AG10803 (cell line): ENCODE data around the gene ITGBL1.

Experiments
- DNase-seq: peaks from one replicate; pipeline ENCODE4 v3.0.0; 2010; ENCODE audit warnings: low read depth
- H3K4me3 ChIP-seq: 2 replicates; pipeline ENCODE4 v1.5.1; 2011; ENCODE audit warnings: mild to moderate bottlenecking, low read length, control low read depth
- CTCF ChIP-seq: conservative IDR thresholded peaks from 2 replicates; pipeline ENCODE4 v1.5.1; 2011; ENCODE audit warnings: mild to moderate bottlenecking, low read length, control low read depth, inconsistent platforms

Gene ITGBL1

GRCh38 chr13:101576455-101576854, 124.0 kb downstream of the ITGBL1 start:
- H3K4me3 ChIP-seq, result no peak overlapping the region
- DNase-seq, result peak; percentile 6
- TF ChIP-seq CTCF, result no peak

- TF ChIP-seq CTCF, result no peak; the same call in 1 of the 2 replicates
- H3K4me3 ChIP-seq, result no peak overlapping the region
- no peak for DNase-seq
These were observed 124.5 kb downstream of the ITGBL1 start for GRCh38 chr13:101576977-101577376.

GRCh38 chr13:101579281-101579802, 126.9 kb downstream of the ITGBL1 start:
- TF ChIP-seq CTCF, result no peak
- peak; percentile 58 for DNase-seq
- H3K4me3 ChIP-seq, result no peak overlapping the region

GRCh38 chr13:101584331-101584730, 131.9 kb downstream of the ITGBL1 start:
- no peak for DNase-seq
- TF ChIP-seq CTCF, result no peak

GRCh38 chr13:101590479-101590878, 138.0 kb downstream of the ITGBL1 start:
- H3K4me3 ChIP-seq, result no peak overlapping the region
- no peak for TF ChIP-seq CTCF

More at GRCh38 chr13:101584331-101584730, 131.9 kb downstream of the ITGBL1 start:
- H3K4me3 ChIP-seq, result no peak overlapping the region

GRCh38 chr13:101594936-101595335, 142.5 kb downstream of the ITGBL1 start:
- no peak for TF ChIP-seq CTCF
- DNase-seq, result no peak
- no peak overlapping the region for H3K4me3 ChIP-seq

More at GRCh38 chr13:101590479-101590878, 138.0 kb downstream of the ITGBL1 start:
- no peak for DNase-seq

- no peak for TF ChIP-seq CTCF
- no peak overlapping the region for H3K4me3 ChIP-seq
- DNase-seq, result no peak
These were observed 144.3 kb downstream of the ITGBL1 start for GRCh38 chr13:101596803-101597202.
